WERI-Rb-1 (cell line): ENCODE results near the gene ACSF3.
"Not testable (repeated sequence)": the region's sequence is repeated elsewhere in the genome, so short reads cannot be mapped to it uniquely, and the experiment has no call there.

Experiments used
- DNase-seq: peaks from one replicate; pipeline ENCODE4 v3.0.0-alpha.2; 2020
- H3K27ac ChIP-seq: fragments of 250-450 bp; sonication (Bioruptor Pico); 2 replicates; pipeline ENCODE4 v1.5.1; 2020; ENCODE audit warnings: mild to moderate bottlenecking, moderate library complexity
- H3K27me3 ChIP-seq: fragments of 250-450 bp; sonication (Bioruptor Pico); 2 replicates; pipeline ENCODE4 v1.5.1; 2021; ENCODE audit warnings: mild to moderate bottlenecking, low read depth, moderate library complexity; ENCODE audit not compliant: insufficient read depth, severe bottlenecking
- H3K36me3 ChIP-seq: fragments of 250-450 bp; sonication (Bioruptor Pico); 2 replicates; pipeline ENCODE4 v1.5.1; 2020; ENCODE audit warnings: mild to moderate bottlenecking, moderate library complexity
- H3K4me3 ChIP-seq: 2 replicates; pipeline ENCODE4 v1.5.1; 2011; ENCODE audit warnings: low read depth, mild to moderate bottlenecking, control low read depth, low read length
- H3K9me3 ChIP-seq: fragments of 250-450 bp; sonication (Bioruptor Pico); 2 replicates; pipeline ENCODE4 v1.5.1; 2021; ENCODE audit warnings: mild to moderate bottlenecking, moderate library complexity; ENCODE audit not compliant: severe bottlenecking
- TF ChIP-seq, protein P1 (sequence below): IDR thresholded peaks from 2 replicates; pipeline ENCODE4 v1.5.1; 2011; ENCODE audit warnings: low read depth, mild to moderate bottlenecking, control low read depth, inconsistent platforms, low read length

The ACSF3 gene

GRCh38 chr16:89183975-89184676, 90.5 kb downstream of the ACSF3 start:
- Histone ChIP-seq H3K36me3 (no peaks in the 10 kb centered on the region), H3K9me3 (no peaks in the 10 kb centered on the region), H3K27ac (no peak overlapping the region), H3K4me3 (no peak overlapping the region), H3K27me3 (no peaks in the 10 kb centered on the region)
- TF ChIP-seq, protein P1, sequence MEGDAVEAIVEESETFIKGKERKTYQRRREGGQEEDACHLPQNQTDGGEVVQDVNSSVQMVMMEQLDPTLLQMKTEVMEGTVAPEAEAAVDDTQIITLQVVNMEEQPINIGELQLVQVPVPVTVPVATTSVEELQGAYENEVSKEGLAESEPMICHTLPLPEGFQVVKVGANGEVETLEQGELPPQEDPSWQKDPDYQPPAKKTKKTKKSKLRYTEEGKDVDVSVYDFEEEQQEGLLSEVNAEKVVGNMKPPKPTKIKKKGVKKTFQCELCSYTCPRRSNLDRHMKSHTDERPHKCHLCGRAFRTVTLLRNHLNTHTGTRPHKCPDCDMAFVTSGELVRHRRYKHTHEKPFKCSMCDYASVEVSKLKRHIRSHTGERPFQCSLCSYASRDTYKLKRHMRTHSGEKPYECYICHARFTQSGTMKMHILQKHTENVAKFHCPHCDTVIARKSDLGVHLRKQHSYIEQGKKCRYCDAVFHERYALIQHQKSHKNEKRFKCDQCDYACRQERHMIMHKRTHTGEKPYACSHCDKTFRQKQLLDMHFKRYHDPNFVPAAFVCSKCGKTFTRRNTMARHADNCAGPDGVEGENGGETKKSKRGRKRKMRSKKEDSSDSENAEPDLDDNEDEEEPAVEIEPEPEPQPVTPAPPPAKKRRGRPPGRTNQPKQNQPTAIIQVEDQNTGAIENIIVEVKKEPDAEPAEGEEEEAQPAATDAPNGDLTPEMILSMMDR, result peak; percentile 46
- peak; percentile 41 for DNase-seq

GRCh38 chr16:89184677-89184932, 91.0 kb downstream of the ACSF3 start:
- no peak for DNase-seq
- Histone ChIP-seq H3K27ac (no peak overlapping the region), H3K36me3 (no peaks in the 10 kb centered on the region), H3K27me3 (no peaks in the 10 kb centered on the region), H3K4me3 (no peak overlapping the region), H3K9me3 (no peaks in the 10 kb centered on the region)
- TF ChIP-seq, protein P1, result no peak

DNA sequence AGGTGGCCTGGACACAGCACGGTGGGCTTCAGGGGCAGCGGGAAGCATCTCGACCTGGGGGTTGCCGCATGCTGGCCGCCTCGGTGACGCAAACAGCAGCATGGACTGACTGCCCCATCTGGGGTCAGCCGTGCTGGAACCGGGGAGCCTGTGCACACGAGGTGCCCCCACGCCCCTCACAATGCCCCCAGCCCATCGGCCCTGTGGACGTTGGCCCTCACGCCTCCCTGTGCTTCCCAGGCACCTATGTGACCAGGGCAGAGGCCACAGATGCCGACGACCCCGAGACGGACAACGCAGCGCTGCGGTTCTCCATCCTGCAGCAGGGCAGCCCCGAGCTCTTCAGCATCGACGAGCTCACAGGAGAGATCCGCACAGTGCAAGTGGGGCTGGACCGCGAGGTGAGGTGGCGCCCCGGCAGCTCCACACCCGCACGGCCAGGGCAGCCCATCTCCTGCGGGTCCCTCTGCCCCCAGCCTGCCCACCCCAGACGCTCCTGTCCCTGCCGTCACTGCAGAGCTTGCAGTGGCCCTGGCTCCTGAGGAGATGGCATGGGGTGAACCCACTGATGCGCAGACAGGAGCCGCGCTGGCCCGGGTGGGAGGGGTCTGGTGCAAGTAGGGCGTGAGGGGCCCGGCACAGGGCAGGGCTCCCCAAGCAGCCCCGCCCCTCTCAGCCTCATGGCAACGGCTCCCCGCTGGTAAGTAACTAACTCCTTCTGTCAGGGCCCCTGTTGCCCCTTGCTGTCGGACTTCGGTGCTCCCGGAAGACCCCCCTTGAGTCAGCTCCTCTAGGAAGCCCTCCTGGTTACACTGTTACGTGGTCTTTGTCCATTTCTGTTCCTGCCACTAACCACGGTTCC, 91.5 kb downstream of the ACSF3 start:
- H3K27ac ChIP-seq, result no peak overlapping the region
- no peak overlapping the region for H3K4me3 ChIP-seq
- TF ChIP-seq, protein P1, result no peak
- H3K36me3 ChIP-seq, result no peaks in the 10 kb centered on the region
- H3K9me3 ChIP-seq, result no peaks in the 10 kb centered on the region
- H3K27me3 ChIP-seq, result no peaks in the 10 kb centered on the region
- DNase-seq, result no peak

DNA sequence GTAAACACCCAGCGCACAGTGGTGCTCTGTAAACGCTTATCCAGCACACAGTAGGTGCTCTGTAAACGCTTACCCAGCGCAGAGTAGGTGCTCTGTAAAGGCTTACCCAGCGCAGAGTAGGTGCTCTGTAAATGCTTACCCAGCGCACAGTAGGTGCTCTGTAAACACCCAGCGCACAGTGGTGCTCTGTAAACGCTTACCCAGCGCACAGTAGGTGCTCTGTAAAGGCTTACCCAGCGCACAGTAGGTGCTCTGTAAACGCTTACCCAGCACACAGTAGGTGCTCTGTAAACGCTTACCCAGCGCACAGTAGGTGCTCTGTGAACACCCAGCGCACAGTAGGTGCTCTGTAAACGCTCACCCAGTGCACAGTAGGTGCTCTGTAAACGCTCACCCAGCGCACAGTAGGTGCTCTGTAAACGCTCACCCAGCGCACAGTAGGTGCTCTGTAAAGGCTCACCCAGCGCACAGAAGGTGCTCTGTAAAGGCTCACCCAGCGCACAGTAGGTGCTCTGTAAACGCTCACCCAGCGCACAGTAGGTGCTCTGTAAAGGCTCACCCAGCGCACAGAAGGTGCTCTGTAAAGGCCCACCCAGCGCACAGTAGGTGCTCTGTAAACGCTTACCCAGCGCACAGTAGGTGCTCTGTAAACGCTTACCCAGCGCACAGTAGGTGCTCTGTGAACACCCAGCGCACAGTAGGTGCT, 92.4 kb downstream of the ACSF3 start:
- H3K9me3 ChIP-seq, H3K4me3 ChIP-seq, H3K36me3 ChIP-seq, H3K27me3 ChIP-seq, H3K27ac ChIP-seq, DNase-seq: not testable (repeated sequence)

DNA sequence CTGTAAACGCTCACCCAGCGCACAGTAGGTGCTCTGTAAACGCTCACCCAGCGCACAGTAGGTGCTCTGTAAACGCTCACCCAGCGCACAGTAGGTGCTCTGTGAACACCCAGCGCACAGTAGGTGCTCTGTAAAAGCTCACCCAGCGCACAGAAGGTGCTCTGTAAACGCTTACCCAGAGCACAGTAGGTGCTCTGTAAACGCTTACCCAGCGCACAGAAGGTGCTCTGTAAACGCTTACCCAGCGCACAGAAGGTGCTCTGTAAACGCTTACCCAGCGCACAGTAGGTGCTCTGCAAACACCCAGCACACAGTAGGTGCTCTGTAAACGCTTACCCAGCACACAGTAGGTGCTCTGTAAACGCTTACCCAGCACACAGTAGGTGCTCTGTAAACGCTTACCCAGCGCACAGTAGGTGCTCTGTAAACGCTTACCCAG, 93.0 kb downstream of the ACSF3 start:
- DNase-seq, H3K4me3 ChIP-seq, H3K27me3 ChIP-seq, H3K27ac ChIP-seq, H3K36me3 ChIP-seq, H3K9me3 ChIP-seq: not testable (repeated sequence)

- Histone ChIP-seq H3K9me3 (no peaks in the 10 kb centered on the region), H3K36me3 (no peaks in the 10 kb centered on the region), H3K4me3 (no peak overlapping the region), H3K27ac (no peak overlapping the region), H3K27me3 (no peaks in the 10 kb centered on the region)
- no peak for DNase-seq
- TF ChIP-seq, protein P1, result no peak
Measured at GRCh38 chr16:89187032-89187769, 93.5 kb downstream of the ACSF3 start.
